Gastroesophageal sphincter (tissue), 3 donors: ENCODE data around the gene TMEM40.

Experiments used
- POLR2A ChIP-seq, 2 donors: fragments of 450-650 bp; IDR thresholded peaks; one replicate each; pipeline ENCODE4 v1.6.1; 2017; ENCODE audit warnings: antibody characterized with exemption in 2 of 2, mild to moderate bottlenecking in 2 of 2, moderate library complexity in 1 of 2
- POLR2AphosphoS5 ChIP-seq: sonication (generic); formaldehyde crosslinking; IDR thresholded peaks from one replicate; pipeline ENCODE4 v1.6.1; 2017; ENCODE audit warnings: antibody characterized with exemption
- TF ChIP-seq, protein P1 (sequence below), 4 experiments: fragments of 200-600 bp in 2 of 4; fragments of 450-650 bp in 2 of 4; sonication (generic) in 1 of 4; IDR thresholded peaks; one replicate each; pipeline ENCODE4 v1.5.1; 2017 to 2019; ENCODE audit warnings: antibody characterized with exemption in 4 of 4, mild to moderate bottlenecking in 2 of 4, moderate library complexity in 2 of 4

DNA sequence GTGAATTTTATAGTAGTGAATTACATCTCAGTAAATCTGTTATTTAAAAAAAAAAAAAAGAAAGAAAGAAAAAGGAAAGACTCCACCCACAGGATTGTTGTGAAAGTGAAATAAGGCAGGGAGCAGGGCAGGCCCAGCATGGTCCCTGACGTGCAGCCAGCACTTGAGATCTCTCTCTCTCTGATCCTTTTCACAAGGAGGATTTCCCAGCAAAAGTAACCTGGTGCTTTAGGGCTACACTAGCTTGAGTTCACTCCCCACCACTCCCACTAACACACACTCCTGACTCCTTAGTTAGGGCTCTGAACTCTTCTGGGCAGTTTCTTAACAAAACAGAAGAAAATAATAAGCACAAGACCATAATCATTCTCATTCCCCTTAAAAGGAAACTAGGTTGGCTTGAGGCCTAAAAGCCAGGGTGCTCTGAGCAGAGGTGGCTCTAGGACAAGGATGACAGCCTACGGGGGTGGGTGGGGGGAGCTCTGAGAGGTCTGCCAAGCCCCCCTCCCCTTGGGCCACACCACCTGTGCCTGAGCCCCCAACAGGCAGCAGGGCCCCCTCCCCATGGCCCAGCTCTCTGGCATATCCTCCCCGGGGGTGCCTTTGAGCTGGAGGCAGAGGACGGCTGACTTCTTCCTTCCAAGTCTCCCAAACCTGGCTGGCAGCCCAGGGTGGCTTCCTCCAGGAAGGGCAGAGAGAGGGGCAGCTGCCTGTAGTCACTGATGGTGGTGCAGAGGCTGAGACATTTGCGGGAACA, 856 bp downstream of the TMEM40 start:
- TF ChIP-seq, protein P1, sequence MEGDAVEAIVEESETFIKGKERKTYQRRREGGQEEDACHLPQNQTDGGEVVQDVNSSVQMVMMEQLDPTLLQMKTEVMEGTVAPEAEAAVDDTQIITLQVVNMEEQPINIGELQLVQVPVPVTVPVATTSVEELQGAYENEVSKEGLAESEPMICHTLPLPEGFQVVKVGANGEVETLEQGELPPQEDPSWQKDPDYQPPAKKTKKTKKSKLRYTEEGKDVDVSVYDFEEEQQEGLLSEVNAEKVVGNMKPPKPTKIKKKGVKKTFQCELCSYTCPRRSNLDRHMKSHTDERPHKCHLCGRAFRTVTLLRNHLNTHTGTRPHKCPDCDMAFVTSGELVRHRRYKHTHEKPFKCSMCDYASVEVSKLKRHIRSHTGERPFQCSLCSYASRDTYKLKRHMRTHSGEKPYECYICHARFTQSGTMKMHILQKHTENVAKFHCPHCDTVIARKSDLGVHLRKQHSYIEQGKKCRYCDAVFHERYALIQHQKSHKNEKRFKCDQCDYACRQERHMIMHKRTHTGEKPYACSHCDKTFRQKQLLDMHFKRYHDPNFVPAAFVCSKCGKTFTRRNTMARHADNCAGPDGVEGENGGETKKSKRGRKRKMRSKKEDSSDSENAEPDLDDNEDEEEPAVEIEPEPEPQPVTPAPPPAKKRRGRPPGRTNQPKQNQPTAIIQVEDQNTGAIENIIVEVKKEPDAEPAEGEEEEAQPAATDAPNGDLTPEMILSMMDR (IDR thresholded peaks at IDR 0.05), result peak in 1 of 4 experiments; percentile 20
- TF ChIP-seq POLR2AphosphoS5 (no peak), POLR2A (IDR thresholded peaks at IDR 0.05) (no peak)
